Duodenal mucosa (tissue), 2 donors: Measurements from ENCODE around the gene MOSPD2.

Source experiments
- H3K27ac ChIP-seq: one replicate; pipeline ENCODE4 v1.7.0; 2013; ENCODE audit warnings: low read depth, low read length
- H3K27me3 ChIP-seq, 2 donors: one replicate each; pipeline ENCODE4 v1.7.0; 2013; ENCODE audit warnings: low read length in 2 of 2, control low read depth in 1 of 2; ENCODE audit not compliant: insufficient read depth in 2 of 2, control insufficient read depth in 1 of 2
- H3K36me3 ChIP-seq, 2 donors: one replicate each; pipeline ENCODE4 v1.7.0; 2013; ENCODE audit warnings: low read length in 2 of 2, control low read depth in 1 of 2; ENCODE audit not compliant: insufficient read depth in 2 of 2, control insufficient read depth in 1 of 2
- H3K4me1 ChIP-seq, 2 donors: one replicate each; pipeline ENCODE4 v1.7.0; 2013; ENCODE audit warnings: low read length in 2 of 2, control low read depth in 1 of 2; ENCODE audit not compliant: insufficient read depth in 2 of 2, control insufficient read depth in 1 of 2
- H3K4me3 ChIP-seq, 2 donors: one replicate each; pipeline ENCODE4 v1.7.0; 2013; ENCODE audit warnings: low read length in 2 of 2, low read depth in 1 of 2
- H3K9ac ChIP-seq, 2 donors: one replicate each; pipeline ENCODE4 v1.7.0; 2013; ENCODE audit warnings: low read length in 2 of 2, low read depth in 1 of 2
- H3K9me3 ChIP-seq, 2 donors: one replicate each; pipeline ENCODE4 v1.7.0; 2013; ENCODE audit warnings: low read length in 2 of 2, control low read depth in 1 of 2; ENCODE audit not compliant: control insufficient read depth in 1 of 2

Gene MOSPD2

DNA sequence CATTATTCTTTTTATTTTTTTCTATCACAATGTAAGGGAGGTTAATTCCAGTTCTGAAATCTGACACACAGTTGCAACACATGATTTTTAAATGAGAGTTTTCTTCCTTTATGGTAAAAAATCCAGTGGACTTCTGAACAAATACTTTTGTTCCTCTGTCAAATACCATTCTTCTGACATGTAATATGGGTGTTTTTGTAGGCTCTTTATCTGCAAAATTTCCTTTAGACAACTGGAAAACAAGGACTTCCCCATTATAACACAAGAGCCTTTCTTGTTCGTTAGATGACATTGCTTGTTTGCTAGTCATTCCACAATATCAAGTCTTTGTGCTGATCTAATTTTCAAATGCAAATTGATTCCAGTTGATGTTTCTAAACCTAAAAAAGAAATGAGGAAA, 8.0 kb upstream of the MOSPD2 start:
- H3K36me3 ChIP-seq = no peaks in the 10 kb centered on the region
- H3K4me1 ChIP-seq = no peaks in the 10 kb centered on the region
- no peak overlapping the region for H3K9ac ChIP-seq
- no peak overlapping the region for H3K4me3 ChIP-seq
- H3K27me3 ChIP-seq = no peaks in the 10 kb centered on the region
- no peaks in the 10 kb centered on the region for H3K9me3 ChIP-seq
- H3K27ac ChIP-seq = no peak overlapping the region

DNA sequence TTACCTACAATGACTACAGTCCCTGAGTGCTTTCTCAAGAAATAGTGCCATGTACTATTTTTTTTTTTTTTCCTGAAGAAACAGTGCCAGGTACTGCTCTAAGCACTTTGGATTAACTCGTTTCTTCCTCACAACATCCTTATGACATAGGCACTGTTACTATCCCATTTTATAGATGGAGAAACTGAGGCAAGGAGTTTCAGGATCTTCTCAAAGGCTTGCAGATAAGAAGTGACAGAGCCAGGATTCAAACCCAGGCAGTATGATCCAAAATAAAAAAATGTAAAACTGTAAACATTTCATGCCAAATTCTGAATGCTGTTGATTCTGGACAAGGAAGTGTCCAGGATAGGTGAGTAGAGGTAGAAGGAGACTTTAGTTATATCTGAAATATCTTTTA, 1.5 kb upstream of the MOSPD2 start:
- Histone ChIP-seq H3K36me3 (no peaks in the 10 kb centered on the region), H3K9ac (no peak overlapping the region), H3K27me3 (no peaks in the 10 kb centered on the region), H3K4me1 (peaks cover 0 to 7% of the 10 kb centered on the region in 2 donors), H3K9me3 (no peaks in the 10 kb centered on the region), H3K27ac (no peak overlapping the region), H3K4me3 (no peak overlapping the region)

DNA sequence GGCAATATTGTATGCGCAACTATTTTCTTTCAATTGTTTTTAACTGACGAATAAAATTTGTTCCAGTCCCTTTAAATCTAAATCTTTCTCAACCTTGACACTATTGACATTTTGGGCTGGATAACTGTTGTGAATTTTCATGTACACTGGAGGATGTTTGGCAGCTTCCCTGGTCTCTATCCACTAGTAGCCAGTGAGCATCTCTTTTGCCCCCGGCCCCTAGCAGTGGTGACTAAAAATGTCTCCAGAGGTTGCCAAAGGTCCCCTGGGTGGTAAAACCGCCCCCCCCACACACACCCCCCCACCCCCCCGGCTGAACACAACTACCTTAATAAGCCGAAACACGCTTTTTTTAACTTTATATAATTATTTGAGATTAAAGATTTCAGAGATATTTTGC, 866 bp upstream of the MOSPD2 start:
- Histone ChIP-seq H3K27ac (no peak overlapping the region), H3K9ac (peak overlapping the region; percentile 33 to 57), H3K36me3 (no peaks in the 10 kb centered on the region)

DNA sequence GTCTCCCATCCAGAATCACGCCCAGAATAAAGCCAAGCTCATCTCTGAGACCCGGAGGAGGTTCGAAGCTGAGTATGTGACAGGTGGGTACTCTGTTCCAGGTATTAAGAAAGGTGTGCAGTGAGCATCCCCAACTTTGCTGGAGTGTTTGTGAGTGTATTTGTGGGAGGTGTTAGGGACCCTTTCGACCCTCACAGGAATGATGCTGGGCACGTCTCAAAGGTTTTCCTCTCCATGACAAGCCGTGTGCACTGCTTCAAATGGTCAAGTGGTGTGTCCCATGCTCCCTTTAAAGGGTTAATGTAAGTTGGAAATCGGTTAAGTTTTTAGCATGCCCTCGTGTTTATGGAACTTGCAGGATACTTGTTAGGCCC, 442 bp downstream of the MOSPD2 start:
- H3K36me3 ChIP-seq = no peaks in the 10 kb centered on the region

More for the DNA sequence above, 866 bp upstream of the MOSPD2 start:
- Histone ChIP-seq H3K4me1 (peaks cover 0 to 7% of the 10 kb centered on the region in 2 donors), H3K9me3 (no peaks in the 10 kb centered on the region), H3K4me3 (peak overlapping the region; percentile 62 to 79), H3K27me3 (no peaks in the 10 kb centered on the region)

DNA sequence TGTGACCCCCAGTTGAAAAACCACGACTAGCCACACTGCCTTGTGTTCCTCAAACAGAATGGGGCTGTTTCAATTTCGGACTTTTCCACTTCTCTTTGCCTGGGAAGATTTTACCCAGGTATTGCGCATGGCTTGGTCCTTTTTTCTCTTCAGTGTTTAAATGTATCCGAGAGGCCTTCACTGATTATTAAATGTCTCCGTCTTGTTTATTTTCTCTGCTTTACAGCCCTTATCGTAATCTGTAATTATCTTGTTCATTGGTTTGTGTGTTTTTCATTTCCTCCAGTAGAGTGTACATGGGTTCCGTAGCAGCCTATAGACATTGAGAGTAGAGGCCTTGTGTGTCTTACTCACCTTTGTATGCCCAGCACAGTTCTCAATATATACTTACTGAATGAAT, 2.4 kb downstream of the MOSPD2 start:
- Histone ChIP-seq H3K27me3 (no peaks in the 10 kb centered on the region), H3K9me3 (no peaks in the 10 kb centered on the region), H3K4me3 (no peak overlapping the region), H3K9ac (no peak overlapping the region), H3K36me3 (no peaks in the 10 kb centered on the region), H3K27ac (no peak overlapping the region), H3K4me1 (peaks cover 0 to 7% of the 10 kb centered on the region in 2 donors)

More for the DNA sequence above, 442 bp downstream of the MOSPD2 start:
- H3K9me3 ChIP-seq = no peaks in the 10 kb centered on the region
- peaks cover 0 to 7% of the 10 kb centered on the region in 2 donors for H3K4me1 ChIP-seq
- peak overlapping the region; percentile 81 to 87 for H3K9ac ChIP-seq
- peak overlapping the region; percentile 32 for H3K27ac ChIP-seq
- peak overlapping the region; percentile 87 to 89 for H3K4me3 ChIP-seq
- H3K27me3 ChIP-seq = no peaks in the 10 kb centered on the region

DNA sequence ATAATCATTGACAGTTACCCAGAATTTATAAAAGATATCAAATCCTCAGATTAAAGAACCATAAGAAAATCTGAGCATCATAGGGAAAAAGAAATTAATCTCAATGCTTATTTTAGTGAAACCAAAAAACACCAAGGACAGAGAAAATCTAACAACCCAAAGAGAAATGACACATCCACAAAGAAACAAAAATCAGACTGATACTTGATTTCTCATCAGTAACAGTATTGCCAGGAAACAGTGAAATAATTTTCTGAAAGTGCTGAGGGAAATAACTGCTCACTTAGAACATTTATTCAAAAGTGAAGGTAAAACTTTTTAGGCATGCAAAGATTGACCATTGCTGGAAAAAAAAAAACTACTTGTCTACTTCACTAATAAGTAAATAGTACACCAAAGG, 10.6 kb downstream of the MOSPD2 start:
- Histone ChIP-seq H3K27me3 (no peaks in the 10 kb centered on the region), H3K9ac (no peak overlapping the region), H3K9me3 (no peaks in the 10 kb centered on the region), H3K4me1 (no peaks in the 10 kb centered on the region), H3K36me3 (no peaks in the 10 kb centered on the region), H3K4me3 (no peak overlapping the region), H3K27ac (no peak overlapping the region)

DNA sequence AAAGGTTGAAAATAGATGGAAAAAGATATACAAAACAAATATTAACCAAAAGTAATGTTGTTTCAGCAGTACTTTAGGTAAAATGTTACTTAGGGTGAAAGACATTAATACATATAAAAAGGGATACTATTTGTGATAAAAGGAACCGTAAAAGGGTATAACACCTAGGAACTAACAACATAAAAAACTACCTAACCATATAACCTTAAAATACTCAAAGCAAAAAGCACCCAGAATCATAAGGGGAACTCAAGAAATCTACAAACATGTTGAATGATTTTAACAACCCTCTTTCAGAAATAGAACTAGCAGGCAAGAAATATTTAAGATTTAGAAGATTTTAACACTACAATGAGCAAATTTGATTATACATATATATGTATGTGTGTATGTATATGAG, 11.5 kb downstream of the MOSPD2 start:
- H3K9me3 ChIP-seq = no peaks in the 10 kb centered on the region
- H3K27ac ChIP-seq = no peak overlapping the region
- H3K27me3 ChIP-seq = no peaks in the 10 kb centered on the region
- no peak overlapping the region for H3K4me3 ChIP-seq
- no peaks in the 10 kb centered on the region for H3K4me1 ChIP-seq
- H3K36me3 ChIP-seq = no peaks in the 10 kb centered on the region
- H3K9ac ChIP-seq = no peak overlapping the region

DNA sequence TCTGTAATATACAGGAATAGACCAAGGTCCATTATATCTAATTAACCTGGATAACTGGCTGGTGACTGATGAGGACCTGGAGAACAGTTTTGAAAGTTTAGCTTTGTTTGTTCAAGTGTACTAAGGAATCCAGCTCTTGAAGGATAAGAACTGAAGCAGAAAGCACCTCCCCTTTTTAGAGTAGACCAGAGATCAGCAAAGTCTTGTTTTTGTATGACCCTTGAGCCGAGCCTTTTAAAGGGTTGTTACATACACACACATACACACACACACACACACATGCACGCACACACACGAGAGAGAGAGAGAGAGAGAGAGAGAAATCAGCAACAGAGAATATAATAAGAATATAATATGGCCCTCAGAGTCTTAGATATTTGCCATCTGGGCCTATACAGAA, 13.0 kb downstream of the MOSPD2 start:
- no peaks in the 10 kb centered on the region for H3K36me3 ChIP-seq
- H3K9me3 ChIP-seq = no peaks in the 10 kb centered on the region
- H3K27me3 ChIP-seq = no peaks in the 10 kb centered on the region
- H3K4me3 ChIP-seq = no peak overlapping the region
- H3K27ac ChIP-seq = no peak overlapping the region
- H3K9ac ChIP-seq = no peak overlapping the region
- no peaks in the 10 kb centered on the region for H3K4me1 ChIP-seq

DNA sequence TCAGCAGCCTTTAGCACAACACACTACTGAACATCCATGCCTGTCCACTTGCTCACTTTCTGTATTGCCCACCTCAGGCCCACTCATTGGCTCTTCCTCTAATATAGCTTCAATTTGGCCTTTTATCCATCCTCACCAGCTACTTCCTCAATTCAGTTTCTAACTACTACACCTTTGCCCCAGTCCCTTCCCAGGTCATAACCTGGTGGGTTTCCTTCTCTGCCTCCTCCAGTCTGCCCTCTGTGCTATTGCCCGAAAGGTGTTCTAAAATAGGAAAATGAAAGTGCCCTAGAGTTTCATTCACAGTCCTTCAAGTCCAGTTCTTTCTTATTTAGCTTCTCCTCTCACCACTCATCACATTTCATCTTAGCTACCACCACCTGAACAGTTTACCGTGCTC, 23.1 kb downstream of the MOSPD2 start:
- Histone ChIP-seq H3K9me3 (no peaks in the 10 kb centered on the region), H3K27ac (no peak overlapping the region), H3K9ac (no peak overlapping the region), H3K4me1 (no peaks in the 10 kb centered on the region), H3K36me3 (no peaks in the 10 kb centered on the region), H3K4me3 (no peak overlapping the region), H3K27me3 (no peaks in the 10 kb centered on the region)

DNA sequence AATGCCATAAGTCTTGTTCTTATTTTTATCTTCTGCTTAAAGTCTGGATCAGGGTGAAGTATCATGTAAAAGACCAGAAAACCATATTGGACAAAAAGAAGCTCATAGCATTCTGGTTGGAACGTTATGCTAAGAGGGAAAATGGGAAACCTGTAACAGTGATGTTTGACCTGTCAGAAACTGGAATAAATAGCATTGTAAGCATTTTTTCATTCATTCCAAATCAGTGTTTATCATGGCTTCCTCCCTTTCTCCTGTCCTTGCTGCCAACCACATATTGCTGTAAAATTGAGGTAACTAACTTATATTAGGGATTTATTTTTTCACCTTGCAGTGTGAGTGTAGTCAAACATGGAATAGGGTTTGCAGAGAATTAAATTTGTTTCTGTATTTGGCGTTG, 23.8 kb downstream of the MOSPD2 start:
- H3K4me3 ChIP-seq = no peak overlapping the region
- H3K4me1 ChIP-seq = no peaks in the 10 kb centered on the region
- H3K36me3 ChIP-seq = no peaks in the 10 kb centered on the region
- no peak overlapping the region for H3K27ac ChIP-seq
- H3K9me3 ChIP-seq = no peaks in the 10 kb centered on the region
- no peaks in the 10 kb centered on the region for H3K27me3 ChIP-seq
- H3K9ac ChIP-seq = no peak overlapping the region

DNA sequence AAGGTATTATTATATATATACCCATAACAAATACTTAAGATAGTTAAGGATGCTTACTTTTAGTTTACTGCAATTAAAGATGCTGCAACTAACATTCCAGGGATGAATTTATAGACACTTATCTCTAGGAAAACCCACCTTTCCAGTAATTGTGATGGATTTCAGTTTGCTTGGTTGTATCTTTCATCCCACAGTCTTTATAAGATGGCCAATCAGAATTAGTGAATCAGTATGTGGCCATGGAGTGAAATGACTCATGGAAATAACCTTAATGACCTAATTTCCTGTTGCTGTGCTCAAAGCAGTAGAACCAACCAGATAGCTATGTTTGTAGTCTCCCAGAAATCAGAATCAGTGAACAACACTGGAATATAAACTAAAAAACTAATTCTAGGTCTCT, 26.4 kb downstream of the MOSPD2 start:
- H3K4me3 ChIP-seq = no peak overlapping the region
- no peaks in the 10 kb centered on the region for H3K9me3 ChIP-seq
- H3K9ac ChIP-seq = no peak overlapping the region
- peaks cover 0 to 5% of the 10 kb centered on the region in 2 donors for H3K36me3 ChIP-seq
- H3K4me1 ChIP-seq = no peaks in the 10 kb centered on the region
- no peak overlapping the region for H3K27ac ChIP-seq
- H3K27me3 ChIP-seq = no peaks in the 10 kb centered on the region
